ENCODE data around the gene TIAM1. TPM values are rescaled to one million over a fixed set of nuclear protein-coding genes. Genes with fewer than 3 reads are reported as not detected.

TIAM1 gene
- total RNA-seq, 1 donor from 2014 or later: 10.4 TPM

- DNase-seq (ENCODE audit: low spot score): no peak
Observed at GRCh38 chr21:31288191-31288590, 55.9 kb downstream of the TIAM1 start.

- no peak for DNase-seq (ENCODE audit: low spot score)
Observed at GRCh38 chr21:31287201-31287600, 56.9 kb downstream of the TIAM1 start.

- DNase-seq (ENCODE audit: low spot score): no peak
Observed at GRCh38 chr21:31286621-31287020, 57.4 kb downstream of the TIAM1 start.

- no peak for DNase-seq (ENCODE audit: low spot score)
Observed at GRCh38 chr21:31284797-31285397, 59.2 kb downstream of the TIAM1 start.

- DNase-seq (ENCODE audit: low spot score): no peak
Observed at GRCh38 chr21:31283025-31283424, 61.0 kb downstream of the TIAM1 start.

- no peak for DNase-seq (ENCODE audit: low spot score)
Observed at GRCh38 chr21:31282095-31282709, 61.9 kb downstream of the TIAM1 start.

- no peak for DNase-seq (ENCODE audit: low spot score)
Observed at GRCh38 chr21:31281561-31281960, 62.5 kb downstream of the TIAM1 start.

- DNase-seq (ENCODE audit: low spot score): no peak
Observed at GRCh38 chr21:31279986-31280385, 64.1 kb downstream of the TIAM1 start.

GRCh38 chr21:31279214-31279613 lies 64.8 kb downstream of the TIAM1 start:
- DNase-seq (ENCODE audit: low spot score): no peak

- DNase-seq (ENCODE audit: low spot score): no peak
Observed at GRCh38 chr21:31278511-31279130, 65.4 kb downstream of the TIAM1 start.

- DNase-seq (ENCODE audit: low spot score): no peak
Observed at GRCh38 chr21:31276663-31277062, 67.4 kb downstream of the TIAM1 start.

GRCh38 chr21:31275901-31276300 lies 68.2 kb downstream of the TIAM1 start:
- DNase-seq (ENCODE audit: low spot score): no peak

GRCh38 chr21:31273278-31273677 lies 70.8 kb downstream of the TIAM1 start:
- DNase-seq (ENCODE audit: low spot score): no peak

- DNase-seq (ENCODE audit: low spot score): no peak
Observed at GRCh38 chr21:31268090-31268489, 76.0 kb downstream of the TIAM1 start.

GRCh38 chr21:31267644-31268043 lies 76.4 kb downstream of the TIAM1 start:
- DNase-seq (ENCODE audit: low spot score): no peak

- DNase-seq (ENCODE audit: low spot score): no peak
Observed at GRCh38 chr21:31266241-31266640, 77.8 kb downstream of the TIAM1 start.

- DNase-seq (ENCODE audit: low spot score): no peak
Observed at GRCh38 chr21:31265366-31266013, 78.6 kb downstream of the TIAM1 start.

GRCh38 chr21:31264574-31264973 lies 79.5 kb downstream of the TIAM1 start:
- no peak for DNase-seq (ENCODE audit: low spot score)

GRCh38 chr21:31262728-31263127 lies 81.3 kb downstream of the TIAM1 start:
- no peak for DNase-seq (ENCODE audit: low spot score)

GRCh38 chr21:31261759-31262158 lies 82.3 kb downstream of the TIAM1 start:
- DNase-seq (ENCODE audit: low spot score): no peak

GRCh38 chr21:31260790-31261189 lies 83.3 kb downstream of the TIAM1 start:
- DNase-seq (ENCODE audit: low spot score): no peak

- DNase-seq (ENCODE audit: low spot score): no peak
Observed at GRCh38 chr21:31258073-31258472, 86.0 kb downstream of the TIAM1 start.

All from mesenteric fat pad (tissue), 1 donor.